T-helper 17 cell (primary cell): ENCODE measurements around the gene FAM81A. TPM values are rescaled to one million over a fixed set of nuclear protein-coding genes. Genes with fewer than 3 reads are reported as not detected.
A peak's percentile ranks its signal among the peaks of the same experiment; 100 is the strongest.
"Not testable (repeated sequence)": the region's sequence is repeated elsewhere in the genome, so short reads cannot be mapped to it uniquely, and the experiment has no call there.

Source experiments
- ATAC-seq: fragments of 150-1000 bp; cut with Tn5 transposase; 2 replicates; pipeline ENCODE4 v1.10.0; 2021; ENCODE audit warnings: mild to moderate bottlenecking, moderate library complexity
- DNase-seq, 3 donors: peaks; one replicate each; pipeline versions ENCODE4 v3.0.0 to v3.0.0-alpha.2; 2020 to 2021
- H3K9me3 ChIP-seq: one replicate; pipeline ENCODE4 v1.7.0; 2013; ENCODE audit warnings: low read length, mild to moderate bottlenecking; ENCODE audit not compliant: control insufficient read depth, poor library complexity, severe bottlenecking
- H3K27ac Mint-ChIP-seq: one replicate; pipeline ENCODE4 v1.8.0; 2022; ENCODE audit warnings: mild to moderate bottlenecking, moderate library complexity, mixed read lengths
- H3K27me3 Mint-ChIP-seq: one replicate; pipeline ENCODE4 v1.8.0; 2022; ENCODE audit warnings: mixed read lengths
- H3K36me3 Mint-ChIP-seq: one replicate; pipeline ENCODE4 v1.8.0; 2022; ENCODE audit warnings: low read depth, mixed read lengths
- H3K4me1 Mint-ChIP-seq: one replicate; pipeline ENCODE4 v1.8.0; 2022; ENCODE audit warnings: mild to moderate bottlenecking, mixed read lengths
- H3K4me3 Mint-ChIP-seq: one replicate; pipeline ENCODE4 v1.8.0; 2022; ENCODE audit warnings: mild to moderate bottlenecking, moderate library complexity, mixed read lengths
- total RNA-seq, 4 donors: library from RNA in 2 of 4; stranded (reverse) in 2 of 4; gene quantifications; one replicate each; pipeline ENCODE4 v1.2.3 and lab custom pipeline; 2022 to 2026

The FAM81A gene
- total RNA-seq (not detected), total RNA-seq (lab: John Stamatoyannopoulos, UW) (0 to 0.12 reads per million in 2 donors)

GRCh38 chr15:59437817-59438624 is at the start of gene FAM81A:
TSS of gene FAM81A (plus strand) at chr15:59438186. CDS start at chr15:59458627, 20,441 bp downstream.
- Mint-ChIP-seq H3K4me3 (peak within 1 kb of the TSS; percentile 86), H3K36me3 (peaks cover 3% of the 10 kb centered on the region), H3K27me3 (peaks cover 62% of the 10 kb centered on the region), H3K27ac (no peak within 1 kb of the TSS), H3K4me1 (peaks cover 20% of the 10 kb centered on the region)
- DNase-seq = peak in 1 of 3 donors; percentile 14
- H3K9me3 ChIP-seq = peaks cover 3% of the 10 kb centered on the region
- peak; percentile 77 for ATAC-seq

- Mint-ChIP-seq H3K4me1 (peaks cover 2% of the 10 kb centered on the region), H3K36me3 (no peaks in the 10 kb centered on the region), H3K4me3 (no peak overlapping the region), H3K27ac (no peak overlapping the region), H3K27me3 (no peaks in the 10 kb centered on the region)
- DNase-seq = no peak
- H3K9me3 ChIP-seq = no peaks in the 10 kb centered on the region
- no peak for ATAC-seq
Observed at GRCh38 chr15:59388670-59389069, 49.3 kb upstream of the FAM81A start.

- Mint-ChIP-seq H3K27me3 (peaks cover 20% of the 10 kb centered on the region), H3K4me1 (peaks cover 2% of the 10 kb centered on the region), H3K27ac (no peak overlapping the region), H3K4me3 (no peak overlapping the region), H3K36me3 (no peaks in the 10 kb centered on the region)
- no peak for DNase-seq
- no peaks in the 10 kb centered on the region for H3K9me3 ChIP-seq
- no peak for ATAC-seq
Observed at GRCh38 chr15:59392299-59392698, 45.7 kb upstream of the FAM81A start.

GRCh38 chr15:59394166-59394661 is 43.8 kb upstream of the FAM81A start:
- no peaks in the 10 kb centered on the region for H3K9me3 ChIP-seq
- Mint-ChIP-seq H3K36me3 (no peaks in the 10 kb centered on the region), H3K4me1 (peaks cover 2% of the 10 kb centered on the region), H3K27me3 (peaks cover 32% of the 10 kb centered on the region), H3K4me3 (no peak overlapping the region), H3K27ac (no peak overlapping the region)
- ATAC-seq (no peak), DNase-seq (no peak)

DNA sequence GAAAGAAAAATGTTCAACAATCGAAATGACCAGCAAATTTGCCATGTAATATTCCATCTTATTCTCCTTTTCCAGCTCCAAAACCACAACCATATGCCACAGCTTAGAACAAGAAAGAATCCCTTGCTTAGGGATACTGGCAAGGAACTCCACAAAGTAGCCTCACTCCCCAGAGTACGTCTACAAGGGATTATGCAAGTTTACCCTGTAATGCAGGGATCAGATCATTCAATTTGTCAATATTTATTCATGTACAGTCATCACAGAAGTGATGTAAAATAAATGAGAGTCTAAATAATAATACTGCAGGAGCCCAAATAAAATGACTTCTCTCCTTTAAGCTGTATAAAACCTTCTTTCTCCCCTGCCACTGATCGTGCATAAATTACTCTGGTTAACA is 41.8 kb upstream of the FAM81A start:
- H3K9me3 ChIP-seq = no peaks in the 10 kb centered on the region
- ATAC-seq = no peak
- Mint-ChIP-seq H3K27me3 (peaks cover 48% of the 10 kb centered on the region), H3K4me3 (no peak overlapping the region), H3K36me3 (no peaks in the 10 kb centered on the region), H3K4me1 (peaks cover 8% of the 10 kb centered on the region), H3K27ac (no peak overlapping the region)
- DNase-seq = no peak

DNA sequence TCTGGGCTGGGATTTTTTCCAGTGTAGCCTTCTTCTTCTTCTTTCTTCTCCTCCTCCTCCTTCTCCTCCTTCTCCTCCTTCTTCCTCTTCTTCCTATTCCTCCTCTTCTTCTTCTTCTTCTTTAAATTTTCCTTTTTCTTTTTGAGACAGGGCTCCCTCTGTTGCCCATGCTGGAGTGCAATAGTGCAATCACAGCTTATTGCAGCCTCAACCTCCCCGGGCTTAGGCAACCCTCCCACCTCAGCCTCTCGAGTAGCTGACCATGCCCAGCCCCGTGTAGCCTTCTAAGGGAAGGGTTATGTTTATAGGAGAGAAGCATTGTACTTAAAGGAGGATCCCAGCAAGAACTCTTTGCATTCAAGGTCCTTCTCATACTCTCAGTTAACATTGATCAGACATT is 41.3 kb upstream of the FAM81A start:
- Mint-ChIP-seq H3K36me3 (no peaks in the 10 kb centered on the region), H3K4me3 (no peak overlapping the region), H3K4me1 (peaks cover 8% of the 10 kb centered on the region), H3K27me3 (peaks cover 53% of the 10 kb centered on the region), H3K27ac (no peak overlapping the region)
- no peaks in the 10 kb centered on the region for H3K9me3 ChIP-seq
- DNase-seq (no peak), ATAC-seq (no peak)

- H3K9me3 ChIP-seq = no peaks in the 10 kb centered on the region
- no peak for ATAC-seq
- no peak for DNase-seq
Observed at GRCh38 chr15:59398220-59398619, 39.8 kb upstream of the FAM81A start.

GRCh38 chr15:59399465-59400102 is 38.4 kb upstream of the FAM81A start:
- no peak overlapping the region for H3K4me3 Mint-ChIP-seq
- H3K27me3 Mint-ChIP-seq = peaks cover 50% of the 10 kb centered on the region
- ATAC-seq (peak; percentile 74), DNase-seq (no peak)
- no peaks in the 10 kb centered on the region for H3K36me3 Mint-ChIP-seq
- no peaks in the 10 kb centered on the region for H3K9me3 ChIP-seq
- peaks cover 6% of the 10 kb centered on the region for H3K4me1 Mint-ChIP-seq
- no peak overlapping the region for H3K27ac Mint-ChIP-seq

More at GRCh38 chr15:59398220-59398619, 39.8 kb upstream of the FAM81A start:
- Mint-ChIP-seq H3K4me1 (peaks cover 6% of the 10 kb centered on the region), H3K4me3 (no peak overlapping the region), H3K27ac (no peak overlapping the region), H3K27me3 (peaks cover 56% of the 10 kb centered on the region), H3K36me3 (no peaks in the 10 kb centered on the region)

GRCh38 chr15:59400103-59400813 is 37.7 kb upstream of the FAM81A start:
- Mint-ChIP-seq H3K4me3 (no peak overlapping the region), H3K27me3 (peaks cover 50% of the 10 kb centered on the region), H3K4me1 (peaks cover 6% of the 10 kb centered on the region), H3K36me3 (no peaks in the 10 kb centered on the region), H3K27ac (no peak overlapping the region)
- DNase-seq = no peak
- H3K9me3 ChIP-seq = no peaks in the 10 kb centered on the region
- no peak for ATAC-seq

DNA sequence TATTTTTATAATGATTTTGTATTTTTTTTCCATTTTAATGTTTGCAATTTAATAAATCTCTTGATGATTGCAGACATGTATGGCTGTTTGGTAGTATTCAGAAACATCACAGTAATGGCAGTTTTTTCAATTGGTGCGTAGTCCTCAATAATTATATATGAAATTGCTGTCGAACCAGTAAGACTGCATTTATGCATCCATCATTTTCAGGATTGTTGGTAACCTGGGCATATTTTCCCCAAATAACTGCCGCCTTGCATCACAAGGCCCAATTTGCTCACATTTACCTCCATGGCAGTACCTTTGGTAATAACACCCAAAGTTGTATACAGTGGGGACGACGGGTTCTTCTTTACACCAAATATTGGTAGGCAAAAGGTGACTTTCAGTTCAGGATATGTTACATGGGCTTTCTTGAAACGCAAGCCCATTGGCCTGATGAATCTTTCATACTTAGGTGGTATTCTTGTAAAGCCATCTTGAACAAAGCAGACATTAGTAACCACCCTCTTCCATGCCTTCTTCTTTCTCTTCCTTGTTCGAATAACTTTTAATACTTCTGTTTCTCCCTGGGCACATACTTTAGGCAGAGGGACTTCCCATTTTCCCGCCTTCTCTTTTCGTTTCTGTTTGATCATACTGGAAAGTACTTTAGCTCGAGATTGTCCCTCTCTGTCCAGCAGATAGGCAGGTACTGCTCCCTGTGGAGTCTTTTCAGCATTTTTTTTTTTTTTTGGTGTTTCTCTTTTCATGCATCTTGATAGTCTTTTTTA is 36.7 kb upstream of the FAM81A start:
- not testable (repeated sequence) for DNase-seq, H3K4me3 Mint-ChIP-seq, H3K4me1 Mint-ChIP-seq, H3K36me3 Mint-ChIP-seq, ATAC-seq, H3K9me3 ChIP-seq
- H3K27ac Mint-ChIP-seq = peak overlapping the region; percentile 53
- peaks cover 43% of the 10 kb centered on the region for H3K27me3 Mint-ChIP-seq

- no peaks in the 10 kb centered on the region for H3K9me3 ChIP-seq
- DNase-seq = no peak
- Mint-ChIP-seq H3K4me3 (no peak overlapping the region), H3K27ac (peak overlapping the region; percentile 53), H3K36me3 (no peaks in the 10 kb centered on the region), H3K27me3 (peaks cover 37% of the 10 kb centered on the region), H3K4me1 (peaks cover 8% of the 10 kb centered on the region)
- no peak for ATAC-seq
Observed at GRCh38 chr15:59401824-59402569, 36.0 kb upstream of the FAM81A start.

- H3K4me1 Mint-ChIP-seq = peaks cover 9% of the 10 kb centered on the region
- no peak for ATAC-seq
Observed at GRCh38 chr15:59405079-59405478, 32.9 kb upstream of the FAM81A start.

More at GRCh38 chr15:59405079-59405478, 32.9 kb upstream of the FAM81A start:
- no peak for DNase-seq
- no peaks in the 10 kb centered on the region for H3K36me3 Mint-ChIP-seq
- no peaks in the 10 kb centered on the region for H3K9me3 ChIP-seq
- H3K27me3 Mint-ChIP-seq = peaks cover 22% of the 10 kb centered on the region
- H3K27ac Mint-ChIP-seq = no peak overlapping the region
- no peak overlapping the region for H3K4me3 Mint-ChIP-seq
